H1 (cell line): ENCODE results near the gene SLC15A4.

Experiments used
- BACH1 ChIP-seq: IDR thresholded peaks from 2 replicates; pipeline ENCODE4 v1.6.1; 2012; ENCODE audit warnings: low read length, improper control_type of control experiment
- CREB1 ChIP-seq: IDR thresholded peaks from 2 replicates; pipeline ENCODE4 v1.6.1; 2012; ENCODE audit warnings: inconsistent platforms
- EP300 ChIP-seq, 2 experiments: IDR thresholded peaks; 1 replicate in 1 of 2; 2 replicates in 1 of 2; pipeline ENCODE4 v1.6.1; 2011 to 2012; ENCODE audit warnings: low read depth in 2 of 2, low read length in 2 of 2, mild to moderate bottlenecking in 2 of 2, borderline replicate concordance in 1 of 2, inconsistent platforms in 1 of 2, moderate library complexity in 1 of 2
- NANOG ChIP-seq: IDR thresholded peaks from 2 replicates; pipeline ENCODE4 v1.6.1; 2011; ENCODE audit warnings: low read length, low read depth, mild to moderate bottlenecking, inconsistent platforms; ENCODE audit not compliant: insufficient read depth, poor library complexity, severe bottlenecking
- NRF1 ChIP-seq: IDR thresholded peaks from 2 replicates; pipeline ENCODE4 v1.6.1; 2011; ENCODE audit warnings: mild to moderate bottlenecking, low read depth, low read length, improper control_type of control experiment
- POLR2A ChIP-seq, 2 experiments: IDR thresholded peaks; 1 replicate in 1 of 2; 2 replicates in 1 of 2; pipeline ENCODE4 v1.6.1; 2011; ENCODE audit warnings: low read depth in 2 of 2, low read length in 2 of 2, mild to moderate bottlenecking in 2 of 2; ENCODE audit errors: control extremely low read depth in 1 of 2
- POLR2AphosphoS5 ChIP-seq: IDR thresholded peaks from 2 replicates; pipeline ENCODE4 v1.6.1; 2011; ENCODE audit warnings: low read depth, low read length
- RBBP5 ChIP-seq: IDR thresholded peaks from 2 replicates; pipeline ENCODE4 v1.7.1; 2012; ENCODE audit warnings: low read depth, mild to moderate bottlenecking, inconsistent platforms, low read length, moderate library complexity, borderline replicate concordance
- RNF2 ChIP-seq: fragments of 200-900, 300-1000 bp; sonication (generic); IDR thresholded peaks from 2 replicates; pipeline ENCODE4 v1.7.1; 2016; ENCODE audit warnings: borderline replicate concordance, low read depth, mild to moderate bottlenecking, antibody characterized with exemption, low read length; ENCODE audit not compliant: poor library complexity, severe bottlenecking; ENCODE audit errors: missing control alignments
- SAP30 ChIP-seq: fragments of 300-600 bp; sonication (generic); IDR thresholded peaks from 2 replicates; pipeline ENCODE4 v1.7.1; 2012; ENCODE audit warnings: low read length, moderate library complexity, mild to moderate bottlenecking, inconsistent platforms; ENCODE audit not compliant: insufficient read depth, insufficient replicate concordance
- TAF1 ChIP-seq: IDR thresholded peaks from 2 replicates; pipeline ENCODE4 v1.6.1; 2011; ENCODE audit warnings: mild to moderate bottlenecking, low read depth, low read length
- TF ChIP-seq, protein P1 (sequence below): IDR thresholded peaks from 2 replicates; pipeline ENCODE4 v1.6.1; 2012; ENCODE audit warnings: inconsistent platforms
- TF ChIP-seq, protein P2 (sequence below), 3 experiments: IDR thresholded peaks; 1 replicate in 2 of 3; 2 replicates in 1 of 3; pipeline versions ENCODE4 v1.5.1 to v1.6.1; 2011; ENCODE audit warnings: low read length in 3 of 3, mild to moderate bottlenecking in 3 of 3, inconsistent platforms in 2 of 3, low read depth in 1 of 3, moderate library complexity in 1 of 3; ENCODE audit not compliant: insufficient read depth in 1 of 3; ENCODE audit errors: control extremely low read depth in 1 of 3

DNA sequence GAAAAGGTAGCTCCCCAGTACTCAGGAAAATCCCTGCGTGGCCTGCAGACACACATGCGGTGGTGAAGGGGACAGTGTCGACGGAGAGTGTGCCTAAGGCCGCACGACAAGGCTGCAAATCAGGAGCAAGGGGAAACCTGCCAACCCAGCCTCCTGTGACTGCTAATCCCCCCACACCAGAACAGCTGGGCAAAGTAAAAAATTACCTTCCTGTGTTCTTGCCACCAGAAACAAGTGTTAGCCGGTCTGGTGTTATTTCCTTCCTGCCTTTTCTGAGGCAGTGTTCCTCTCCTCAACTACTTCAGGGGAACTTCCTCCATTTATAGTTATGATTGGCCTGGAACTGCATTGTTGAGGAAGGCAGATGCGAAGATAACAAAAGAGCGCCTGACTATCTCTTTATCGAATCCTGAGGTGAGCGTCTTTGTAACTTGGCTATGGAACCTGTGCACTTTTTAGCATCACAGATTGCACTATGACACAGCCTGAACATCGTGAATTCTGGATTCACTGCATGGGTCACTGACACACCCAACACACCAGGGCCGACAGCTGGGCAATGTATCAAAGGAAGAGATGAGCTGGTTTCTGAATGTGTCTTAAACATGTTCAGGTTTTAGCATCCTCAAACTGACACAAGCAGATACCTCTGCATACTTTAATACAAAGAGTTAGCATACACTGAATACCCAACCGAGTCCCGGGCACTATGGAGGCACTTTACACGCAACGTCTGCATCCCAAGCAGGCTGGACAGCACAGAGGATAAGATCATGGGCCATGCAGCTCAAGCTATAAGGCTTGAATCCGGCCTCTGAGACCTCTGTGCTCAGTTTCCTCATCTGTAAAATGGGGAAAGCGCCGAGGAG is 28.9 kb downstream of the SLC15A4 start:
- TF ChIP-seq EP300 (IDR thresholded peaks at IDR 0.05; ENCODE audit: borderline replicate concordance in 1 of 2, low read depth in 2 of 2, low read length in 2 of 2) (no peak), CREB1 (no peak), SAP30 (no peak), BACH1 (no peak), POLR2AphosphoS5 (no peak), NRF1 (no peak), RBBP5 (no peak), TAF1 (no peak), NANOG (no peak), POLR2A (IDR thresholded peaks at IDR 0.05; ENCODE audit: control extremely low read depth in 1 of 2, low read depth in 2 of 2, low read length in 2 of 2) (no peak), RNF2 (no peak)
- TF ChIP-seq, protein P1, sequence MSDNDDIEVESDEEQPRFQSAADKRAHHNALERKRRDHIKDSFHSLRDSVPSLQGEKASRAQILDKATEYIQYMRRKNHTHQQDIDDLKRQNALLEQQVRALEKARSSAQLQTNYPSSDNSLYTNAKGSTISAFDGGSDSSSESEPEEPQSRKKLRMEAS, result no peak
- TF ChIP-seq, protein P2, sequence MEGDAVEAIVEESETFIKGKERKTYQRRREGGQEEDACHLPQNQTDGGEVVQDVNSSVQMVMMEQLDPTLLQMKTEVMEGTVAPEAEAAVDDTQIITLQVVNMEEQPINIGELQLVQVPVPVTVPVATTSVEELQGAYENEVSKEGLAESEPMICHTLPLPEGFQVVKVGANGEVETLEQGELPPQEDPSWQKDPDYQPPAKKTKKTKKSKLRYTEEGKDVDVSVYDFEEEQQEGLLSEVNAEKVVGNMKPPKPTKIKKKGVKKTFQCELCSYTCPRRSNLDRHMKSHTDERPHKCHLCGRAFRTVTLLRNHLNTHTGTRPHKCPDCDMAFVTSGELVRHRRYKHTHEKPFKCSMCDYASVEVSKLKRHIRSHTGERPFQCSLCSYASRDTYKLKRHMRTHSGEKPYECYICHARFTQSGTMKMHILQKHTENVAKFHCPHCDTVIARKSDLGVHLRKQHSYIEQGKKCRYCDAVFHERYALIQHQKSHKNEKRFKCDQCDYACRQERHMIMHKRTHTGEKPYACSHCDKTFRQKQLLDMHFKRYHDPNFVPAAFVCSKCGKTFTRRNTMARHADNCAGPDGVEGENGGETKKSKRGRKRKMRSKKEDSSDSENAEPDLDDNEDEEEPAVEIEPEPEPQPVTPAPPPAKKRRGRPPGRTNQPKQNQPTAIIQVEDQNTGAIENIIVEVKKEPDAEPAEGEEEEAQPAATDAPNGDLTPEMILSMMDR (IDR thresholded peaks at IDR 0.05; ENCODE audit: control extremely low read depth in 1 of 3, insufficient read depth in 1 of 3, low read depth in 1 of 3, low read length in 3 of 3), result no peak
